GM19240 (cell line): ENCODE data around the gene PTBP3.

Experiments
- DNase-seq: peaks from one replicate; pipeline ENCODE4 v3.0.0; 2011; ENCODE audit warnings: low spot score; ENCODE audit not compliant: insufficient read length

PTBP3 gene

GRCh38 chr9:112360047-112360804 is 26.8 kb upstream of the PTBP3 start:
- DNase-seq: no peak

DNA sequence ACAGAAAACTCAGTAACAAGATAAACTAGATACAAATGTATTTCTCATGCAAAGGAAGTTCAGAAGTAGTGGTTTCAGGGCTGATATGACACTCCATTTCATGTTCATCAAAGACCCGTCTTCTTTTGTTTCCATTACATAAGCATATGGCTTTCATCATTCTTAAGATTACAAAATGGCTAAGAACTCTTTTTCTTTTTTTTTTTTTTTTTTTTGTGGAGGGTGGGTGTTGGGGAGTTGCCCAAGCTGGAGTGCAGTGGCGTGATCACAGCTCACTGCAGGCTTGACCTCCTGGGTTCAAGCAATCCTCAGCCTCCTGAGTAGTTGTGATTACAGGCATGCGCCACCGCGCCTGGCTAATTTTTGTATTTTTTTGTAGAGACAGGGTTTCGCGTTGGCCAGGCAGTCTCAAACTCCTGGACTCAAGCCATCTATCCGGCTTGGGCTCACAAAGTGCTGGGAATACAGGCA is 22.0 kb upstream of the PTBP3 start:
- DNase-seq: no peak

DNA sequence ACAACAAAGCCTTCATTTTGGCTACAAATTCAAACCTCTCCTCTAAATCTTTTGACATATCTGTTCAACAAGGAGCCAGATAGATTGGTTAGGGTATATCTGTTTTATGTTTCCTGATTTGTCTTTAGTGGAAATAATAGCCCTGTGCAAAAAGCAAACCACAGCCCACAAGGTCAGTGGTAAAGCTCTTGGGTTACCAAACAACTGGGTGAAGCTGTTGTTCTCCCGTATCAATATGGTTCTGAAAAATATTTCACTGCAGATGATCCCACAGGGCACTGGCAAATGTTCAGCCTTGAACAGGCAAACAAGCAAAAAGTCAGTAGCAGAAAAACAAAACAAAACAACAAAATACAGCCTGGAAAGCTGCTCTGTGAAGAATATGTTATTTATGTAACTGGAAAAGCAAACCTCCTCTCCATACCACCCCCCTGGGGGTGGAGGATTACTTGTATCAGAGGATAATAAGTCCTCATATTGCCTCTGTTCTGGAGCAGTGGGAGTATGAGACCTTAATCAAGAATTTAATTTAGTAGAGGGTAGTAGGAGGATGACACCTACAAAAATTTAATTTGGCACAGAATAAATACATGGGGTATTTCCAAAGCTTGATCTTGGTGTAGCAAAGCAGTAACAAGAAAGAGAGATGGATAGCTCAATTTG is 20.8 kb upstream of the PTBP3 start:
- DNase-seq: no peak

GRCh38 chr9:112352209-112352608 is 18.8 kb upstream of the PTBP3 start:
- no peak for DNase-seq

- DNase-seq: no peak
Observed at GRCh38 chr9:112351184-112351583, 17.8 kb upstream of the PTBP3 start.

DNA sequence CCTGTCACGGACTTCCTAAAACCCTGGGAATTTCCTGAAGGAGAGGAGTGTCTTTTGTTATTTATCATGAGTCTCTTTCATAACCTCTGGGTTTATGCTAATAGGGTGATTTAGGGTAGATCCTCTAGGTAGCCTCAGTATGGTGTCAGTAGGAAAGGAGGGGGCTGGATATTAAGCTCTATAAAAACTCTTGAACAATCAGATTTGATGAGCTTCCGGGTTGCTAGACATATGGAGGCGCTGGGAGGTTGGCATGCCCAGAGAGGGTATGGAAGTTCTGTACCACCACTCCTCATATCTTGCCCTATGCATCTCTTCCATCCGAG is 15.6 kb upstream of the PTBP3 start:
- DNase-seq: no peak

DNA sequence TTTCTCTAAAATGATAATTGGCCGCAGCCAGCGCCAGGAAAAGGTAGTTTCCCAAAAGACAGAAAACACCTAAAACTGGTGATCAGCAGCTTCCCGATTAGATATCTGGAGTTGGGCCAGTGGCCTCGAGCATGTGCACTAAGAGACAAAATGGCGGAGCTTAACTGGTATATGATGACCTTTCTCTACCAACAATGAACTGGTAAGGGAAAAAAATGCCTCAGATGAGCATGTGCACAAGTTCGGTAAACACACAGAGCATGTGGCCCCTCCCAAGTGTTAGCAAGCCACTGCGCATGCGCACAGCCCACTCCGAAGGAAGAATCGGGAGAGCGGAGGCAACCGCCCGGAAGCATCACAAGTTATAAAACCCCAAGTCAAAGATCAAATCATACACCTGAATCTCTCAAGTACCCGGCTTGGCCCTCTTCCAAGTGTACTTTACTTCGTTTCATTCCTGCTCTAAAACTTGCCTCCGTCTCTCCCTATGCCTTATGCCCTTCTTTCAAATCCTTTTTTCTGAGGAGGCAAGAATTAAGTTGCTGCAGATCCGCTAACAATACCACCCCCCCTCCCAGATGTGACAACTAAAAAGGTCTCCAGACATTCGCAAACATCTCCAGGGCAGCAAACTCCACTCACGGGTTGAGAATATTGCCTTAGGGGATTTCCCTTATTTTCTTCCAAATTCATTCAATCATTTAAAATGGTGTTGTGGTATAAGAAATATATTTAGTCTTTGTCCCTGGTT is 15.0 kb upstream of the PTBP3 start:
- DNase-seq: peak; percentile 23

GRCh38 chr9:112341730-112342129 is 8.3 kb upstream of the PTBP3 start:
- no peak for DNase-seq

GRCh38 chr9:112339886-112340285 is 6.5 kb upstream of the PTBP3 start:
- DNase-seq: no peak

GRCh38 chr9:112338561-112338960 is 5.1 kb upstream of the PTBP3 start:
- no peak for DNase-seq

DNA sequence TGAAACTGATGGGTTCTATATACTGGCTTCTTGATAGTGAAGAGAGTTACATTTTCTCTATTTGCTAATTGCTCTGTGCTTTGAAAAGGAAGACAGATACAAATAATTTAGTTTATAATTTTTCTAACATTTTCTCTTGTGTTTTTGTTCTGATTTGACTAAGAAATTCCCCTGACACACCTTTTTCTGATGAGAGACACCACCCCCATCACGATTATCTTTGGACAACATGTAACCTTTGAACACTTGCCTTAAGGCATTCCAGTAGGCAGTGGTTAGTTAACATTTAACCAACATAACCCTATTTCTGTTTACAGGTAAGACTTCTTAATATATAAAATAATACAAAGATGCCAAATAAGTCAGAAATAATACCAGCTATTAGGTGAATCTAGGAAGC is 4.1 kb upstream of the PTBP3 start:
- no peak for DNase-seq

- no peak for DNase-seq
Observed at GRCh38 chr9:112334432-112334841, 1.0 kb upstream of the PTBP3 start.

DNA sequence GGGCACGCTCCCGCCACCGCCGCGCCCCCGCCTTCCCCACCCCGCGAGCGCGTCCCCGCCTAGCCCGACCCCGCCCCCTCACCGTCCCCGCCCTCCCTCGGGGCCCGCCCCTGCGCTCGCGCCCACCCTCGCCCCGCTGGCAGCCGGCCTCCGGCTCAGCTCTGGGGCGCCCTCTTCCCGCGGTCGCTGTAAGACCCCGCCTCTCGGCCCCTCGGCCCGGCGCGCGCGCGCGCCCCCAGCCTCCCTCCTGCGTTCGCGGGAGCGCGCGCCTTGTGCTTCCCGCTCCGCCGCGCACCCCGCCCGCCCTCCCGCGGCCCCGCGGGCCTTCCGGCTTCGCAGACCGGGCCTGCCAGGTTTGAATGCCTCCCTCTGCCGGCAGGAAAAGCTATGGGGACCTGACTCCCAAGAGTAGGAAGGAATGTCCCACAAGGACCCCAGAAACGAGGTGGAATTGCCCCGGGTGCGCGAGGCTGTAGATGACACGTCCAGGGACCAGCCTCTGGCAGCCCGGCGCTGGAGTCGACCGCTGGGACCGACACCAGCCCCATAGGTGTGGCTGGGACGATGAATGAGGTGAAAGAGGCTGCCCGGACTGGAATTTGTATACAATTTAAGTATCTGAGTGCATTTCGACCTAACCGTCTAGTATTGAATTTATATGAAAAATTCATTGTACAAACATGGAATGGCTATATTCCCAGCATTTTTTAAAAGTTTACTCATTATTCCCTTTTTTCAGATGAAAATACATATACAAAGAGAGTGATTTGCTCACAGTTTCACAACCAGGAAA is 416 bp upstream of the PTBP3 start:
- DNase-seq: peak; percentile 76

- no peak for DNase-seq
Observed at GRCh38 chr9:112332674-112332976, 794 bp downstream of the PTBP3 start.

DNA sequence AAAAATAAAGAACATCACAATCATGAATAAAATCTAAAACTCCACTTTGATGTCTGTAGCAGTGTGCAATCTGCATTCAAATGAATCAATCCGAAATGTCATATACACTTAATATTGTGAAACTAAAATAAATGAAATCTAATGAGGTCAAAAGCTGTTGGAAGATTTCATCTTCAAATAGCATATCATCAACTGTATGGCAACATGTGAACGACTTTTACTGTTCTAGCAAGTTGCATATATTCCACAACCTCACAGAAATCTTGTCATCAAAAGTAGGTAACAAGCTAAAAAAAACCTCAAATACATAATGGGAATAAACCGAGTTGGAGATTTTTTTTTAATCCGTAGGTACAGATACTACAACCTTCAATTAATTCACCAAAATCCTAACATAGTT is 1.2 kb downstream of the PTBP3 start:
- no peak for DNase-seq

DNA sequence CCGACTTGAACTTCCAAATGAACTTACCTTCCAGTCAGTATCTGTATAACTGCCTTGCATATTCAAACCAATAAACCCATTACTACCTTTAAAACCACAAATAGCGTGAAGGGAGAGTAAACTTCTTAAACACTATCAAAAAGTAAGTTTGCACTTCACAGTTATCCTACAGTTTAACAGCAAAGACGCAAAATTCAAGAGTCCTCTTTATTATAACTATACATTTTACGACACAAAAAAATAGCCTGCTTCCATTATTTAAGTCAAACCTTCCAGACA is 1.8 kb downstream of the PTBP3 start:
- no peak for DNase-seq

DNA sequence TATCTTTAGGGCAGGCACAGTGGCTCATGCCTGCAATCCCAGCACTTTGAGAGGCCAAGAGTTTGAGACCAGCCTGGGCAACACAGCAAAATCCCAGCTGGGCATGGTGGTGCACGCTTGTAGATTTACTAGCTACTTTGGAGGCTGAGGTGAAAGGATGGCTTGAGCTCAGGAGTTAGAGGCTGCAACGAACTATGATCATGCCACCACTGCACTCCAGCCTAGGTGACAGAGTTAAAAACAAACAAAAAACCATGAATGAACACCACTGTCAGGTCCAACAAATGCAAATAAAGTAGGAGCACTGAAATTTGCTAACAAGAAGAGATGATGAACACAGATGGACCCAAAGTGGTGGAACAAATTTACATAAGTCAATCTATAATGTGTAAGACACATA is 4.9 kb downstream of the PTBP3 start:
- no peak for DNase-seq

GRCh38 chr9:112327718-112328450 is 5.5 kb downstream of the PTBP3 start:
- no peak for DNase-seq

DNA sequence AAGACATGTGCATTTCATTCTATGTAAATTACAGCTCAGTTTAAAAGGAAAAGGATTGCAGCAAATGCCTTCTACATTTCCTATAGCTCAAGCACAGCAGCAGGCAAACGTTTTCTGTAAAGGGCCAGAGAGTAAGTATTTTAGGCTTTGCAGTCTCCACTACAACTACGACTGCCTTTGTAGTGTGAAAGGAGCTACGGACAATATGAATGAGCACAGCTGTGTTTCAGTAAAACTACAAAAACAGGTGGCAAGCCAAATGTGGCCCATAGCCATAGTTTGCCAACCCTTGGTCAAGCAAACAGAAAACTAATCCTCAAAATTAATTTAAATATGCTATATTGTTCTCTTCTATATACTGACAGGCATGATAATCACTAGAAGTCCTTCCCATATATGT is 7.2 kb downstream of the PTBP3 start:
- DNase-seq: no peak

DNA sequence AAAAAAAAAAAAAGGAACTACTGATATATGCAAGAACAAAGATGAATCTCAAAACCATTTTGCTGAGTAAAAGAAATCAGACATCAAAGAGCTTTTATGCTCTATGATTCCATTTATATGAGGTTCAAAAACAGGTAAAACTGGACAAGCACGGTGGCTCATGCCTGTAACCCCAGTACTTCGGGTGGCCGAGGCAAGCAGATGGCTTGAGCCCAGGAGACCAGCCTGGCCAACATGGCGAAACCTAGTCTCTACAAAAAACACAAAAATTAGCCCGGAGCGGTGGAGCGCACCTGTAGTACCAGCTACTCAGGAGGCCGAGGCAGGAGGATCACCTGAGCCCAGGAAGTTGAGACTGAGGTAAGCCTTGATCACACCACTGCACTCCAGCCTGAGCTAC is 7.8 kb downstream of the PTBP3 start:
- no peak for DNase-seq

DNA sequence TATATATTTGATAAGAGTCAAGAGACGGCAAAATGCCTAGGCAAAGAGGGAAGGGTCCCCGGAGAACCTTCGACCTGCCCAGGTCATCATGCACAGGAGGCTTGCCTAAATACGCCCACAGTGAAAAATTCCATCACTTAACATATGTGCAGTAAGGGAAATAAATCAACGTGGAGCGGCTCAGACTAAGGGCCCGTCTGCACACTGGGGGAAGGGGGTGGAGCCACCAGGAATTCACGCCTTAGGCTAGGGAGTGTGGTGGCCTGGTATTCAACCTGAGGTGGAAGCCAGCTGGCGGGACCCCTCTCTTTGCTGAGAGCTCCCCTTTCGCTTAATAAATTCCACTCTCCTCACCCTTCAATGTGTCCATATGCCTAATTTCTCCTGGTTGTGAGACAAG is 8.3 kb downstream of the PTBP3 start:
- no peak for DNase-seq
